HG03442 (cell line): ENCODE measurements around the gene GPR34.
"Not testable (repeated sequence)": the region's sequence is repeated elsewhere in the genome, so short reads cannot be mapped to it uniquely, and the experiment has no call there.

Experiments used
- ATAC-seq: cut with Tn5 transposase; IDR thresholded peaks from one replicate; pipeline ENCODE4 v1.9.1; 2021; ENCODE audit warnings: mild to moderate bottlenecking, moderate library complexity; ENCODE audit not compliant: unreplicated experiment

Gene GPR34

GRCh38 chrX:41688835-41689234 lies at the start of gene GPR34:
GPR34 (plus strand) TSS chrX:41688973; CDS start chrX:41695634, 6,661 bp downstream.
- no peak for ATAC-seq

- not testable (repeated sequence) for ATAC-seq
These were observed 42.6 kb upstream of the GPR34 start for GRCh38 chrX:41646201-41646600.

GRCh38 chrX:41653125-41653524 lies 35.6 kb upstream of the GPR34 start:
- ATAC-seq: no peak

- ATAC-seq: no peak
These were observed 33.7 kb upstream of the GPR34 start for GRCh38 chrX:41655101-41655500.

- ATAC-seq: no peak
These were observed 33.1 kb upstream of the GPR34 start for GRCh38 chrX:41655631-41656030.

- ATAC-seq: no peak
These were observed 27.2 kb upstream of the GPR34 start for GRCh38 chrX:41661366-41662095.

GRCh38 chrX:41664375-41664901 lies 24.3 kb upstream of the GPR34 start:
- ATAC-seq: peak; percentile 85

GRCh38 chrX:41664908-41665307 lies 23.9 kb upstream of the GPR34 start:
- no peak for ATAC-seq

GRCh38 chrX:41665686-41666085 lies 23.1 kb upstream of the GPR34 start:
- ATAC-seq: no peak

- no peak for ATAC-seq
These were observed 22.5 kb upstream of the GPR34 start for GRCh38 chrX:41666251-41666650.

- no peak for ATAC-seq
These were observed 21.1 kb upstream of the GPR34 start for GRCh38 chrX:41667631-41668030.

- ATAC-seq: no peak
These were observed 18.7 kb upstream of the GPR34 start for GRCh38 chrX:41670112-41670511.

GRCh38 chrX:41671082-41671481 lies 17.7 kb upstream of the GPR34 start:
- no peak for ATAC-seq

GRCh38 chrX:41672643-41673042 lies 16.1 kb upstream of the GPR34 start:
- ATAC-seq: no peak

- ATAC-seq: not testable (repeated sequence)
These were observed 12.4 kb upstream of the GPR34 start for GRCh38 chrX:41676361-41676760.

- ATAC-seq: no peak
These were observed 11.4 kb upstream of the GPR34 start for GRCh38 chrX:41677183-41678060.

GRCh38 chrX:41684138-41684537 lies 4.6 kb upstream of the GPR34 start:
- ATAC-seq: no peak

GRCh38 chrX:41684940-41685339 lies 3.8 kb upstream of the GPR34 start:
- no peak for ATAC-seq

GRCh38 chrX:41686788-41687187 lies 2.0 kb upstream of the GPR34 start:
- no peak for ATAC-seq

GRCh38 chrX:41688156-41688555 lies 617 bp upstream of the GPR34 start:
- no peak for ATAC-seq

GRCh38 chrX:41689711-41690110 lies 938 bp downstream of the GPR34 start:
- ATAC-seq: no peak
